ENCODE data around the gene TMPRSS2.
"Not testable (repeated sequence)": the region's sequence is repeated elsewhere in the genome, so short reads cannot be mapped to it uniquely, and the experiment has no call there.

The TMPRSS2 gene

DNA sequence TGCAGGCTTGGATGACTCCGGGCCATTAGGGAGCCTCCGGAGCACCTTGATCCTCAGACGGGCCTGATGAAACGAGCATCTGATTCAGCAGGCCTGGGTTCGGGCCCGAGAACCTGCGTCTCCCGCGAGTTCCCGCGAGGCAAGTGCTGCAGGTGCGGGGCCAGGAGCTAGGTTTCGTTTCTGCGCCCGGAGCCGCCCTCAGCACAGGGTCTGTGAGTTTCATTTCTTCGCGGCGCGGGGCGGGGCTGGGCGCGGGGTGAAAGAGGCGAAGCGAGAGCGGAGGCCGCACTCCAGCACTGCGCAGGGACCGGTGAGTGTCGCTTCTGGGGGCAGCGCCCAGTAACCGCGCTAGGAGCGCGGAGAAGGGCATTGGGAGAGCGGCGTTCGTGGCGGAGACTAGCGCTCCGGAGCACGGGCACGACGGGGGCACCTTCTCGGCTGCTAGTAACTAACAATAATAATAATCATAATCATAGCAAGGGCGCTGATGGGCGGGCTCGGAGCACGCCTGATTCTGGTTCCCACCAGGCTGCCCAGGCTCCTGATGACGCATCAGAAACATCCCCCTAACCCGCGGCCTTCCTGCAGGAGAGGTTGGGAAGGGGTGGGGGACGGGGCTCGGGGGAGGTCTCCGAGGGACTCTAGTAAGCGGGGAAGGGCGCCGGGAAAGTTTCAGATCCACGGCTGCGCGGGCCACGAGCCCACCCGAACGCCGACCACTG, 81.8 kb downstream of the TMPRSS2 start, which contains the start of gene MX1:
MX1 (plus strand) TSS at position 286 of the 722 bp plus-strand sequence. CDS start 5,832 bp downstream, outside the sequence.
- DNase-seq (ENCODE audit: low read depth), result peak; percentile 93

DNA sequence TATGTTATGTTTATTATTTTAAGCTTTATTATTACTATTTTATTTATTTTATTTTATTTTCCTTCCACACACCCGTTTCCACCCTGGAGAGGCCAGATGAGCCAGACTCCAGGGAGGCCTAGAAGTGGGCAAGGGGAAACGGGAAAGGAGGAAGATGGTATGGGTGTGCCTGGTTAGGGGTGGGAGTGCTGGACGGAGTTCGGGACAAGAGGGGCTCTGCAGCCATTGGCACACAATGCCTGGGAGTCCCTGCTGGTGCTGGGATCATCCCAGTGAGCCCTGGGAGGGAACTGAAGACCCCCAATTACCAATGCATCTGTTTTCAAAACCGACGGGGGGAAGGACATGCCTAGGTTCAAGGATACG, 82.4 kb downstream of the TMPRSS2 start:
- DNase-seq (ENCODE audit: low read depth), result no peak

DNA sequence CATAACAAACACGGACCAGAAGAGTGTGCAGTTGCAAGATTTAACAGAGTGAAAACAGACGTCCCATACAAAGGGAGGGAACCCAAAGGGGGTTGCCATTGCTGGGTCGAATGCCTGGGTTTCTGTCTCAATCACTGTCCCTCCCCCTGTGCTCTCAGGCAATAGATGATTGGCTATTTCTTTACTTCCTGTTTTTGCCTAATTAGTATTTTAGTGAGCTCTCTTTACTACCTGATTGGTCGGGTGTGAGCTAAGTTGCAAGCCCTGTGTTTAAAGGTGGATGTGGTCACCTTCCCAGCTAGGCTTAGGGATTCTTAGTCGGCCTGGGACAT, 84.7 kb downstream of the TMPRSS2 start:
- DNase-seq (ENCODE audit: low read depth), result not testable (repeated sequence)

DNA sequence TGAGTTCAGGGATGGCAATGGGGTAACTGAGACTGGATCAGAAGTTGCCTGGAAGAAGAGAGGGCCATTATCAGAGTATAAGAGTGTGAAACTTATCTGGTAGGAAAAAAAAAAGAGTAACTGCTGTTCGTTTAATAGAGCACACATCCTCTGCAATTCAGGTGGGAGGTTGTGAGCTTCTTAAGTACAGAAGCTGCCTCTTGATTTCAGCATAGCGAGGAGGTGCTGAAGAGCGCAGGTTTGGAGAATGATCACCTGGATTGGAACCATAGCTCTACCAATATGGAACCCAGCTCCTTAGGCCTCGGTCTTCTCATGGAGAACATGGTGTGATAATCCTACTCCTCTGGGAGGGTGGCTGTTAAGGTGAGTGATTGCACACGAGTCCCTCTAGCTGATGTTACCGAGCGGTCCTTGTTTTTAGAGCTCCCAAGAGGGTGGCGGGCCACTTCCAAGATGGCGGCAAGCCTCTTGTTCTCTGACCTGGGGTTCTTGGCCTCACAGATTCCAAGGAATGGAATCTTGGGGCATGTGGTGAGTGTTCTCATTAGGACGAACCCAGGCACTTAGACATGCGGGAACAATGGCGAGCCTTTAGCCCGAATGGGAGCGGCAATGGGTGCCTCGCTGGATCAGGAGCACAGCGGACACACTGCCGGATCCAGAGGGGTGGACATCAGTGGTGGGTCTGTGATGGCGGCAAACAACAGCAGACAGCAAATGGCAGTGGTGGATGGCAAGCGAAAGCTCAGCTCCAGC, 85.2 kb downstream of the TMPRSS2 start:
- DNase-seq (ENCODE audit: low read depth), result no peak

DNA sequence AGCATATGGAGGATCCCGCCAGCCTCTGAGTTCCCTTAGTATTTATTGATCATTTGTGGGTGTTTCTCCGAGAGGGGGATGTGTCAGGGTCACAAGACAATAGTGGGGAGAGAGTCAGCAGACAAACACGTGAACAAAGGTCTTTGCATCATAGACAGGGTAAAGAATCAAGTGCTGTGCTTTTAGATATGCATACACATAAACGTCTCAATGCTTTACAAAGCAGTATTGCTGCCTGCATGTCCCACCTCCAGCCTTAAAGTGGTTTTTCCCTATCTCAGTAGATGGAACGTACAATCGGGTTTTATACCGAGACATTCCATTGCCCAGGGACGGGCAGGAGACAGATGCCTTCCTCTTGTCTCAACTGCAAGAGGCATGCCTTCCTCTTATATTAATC, 87.0 kb downstream of the TMPRSS2 start:
- not testable (repeated sequence) for DNase-seq (ENCODE audit: low read depth)

DNA sequence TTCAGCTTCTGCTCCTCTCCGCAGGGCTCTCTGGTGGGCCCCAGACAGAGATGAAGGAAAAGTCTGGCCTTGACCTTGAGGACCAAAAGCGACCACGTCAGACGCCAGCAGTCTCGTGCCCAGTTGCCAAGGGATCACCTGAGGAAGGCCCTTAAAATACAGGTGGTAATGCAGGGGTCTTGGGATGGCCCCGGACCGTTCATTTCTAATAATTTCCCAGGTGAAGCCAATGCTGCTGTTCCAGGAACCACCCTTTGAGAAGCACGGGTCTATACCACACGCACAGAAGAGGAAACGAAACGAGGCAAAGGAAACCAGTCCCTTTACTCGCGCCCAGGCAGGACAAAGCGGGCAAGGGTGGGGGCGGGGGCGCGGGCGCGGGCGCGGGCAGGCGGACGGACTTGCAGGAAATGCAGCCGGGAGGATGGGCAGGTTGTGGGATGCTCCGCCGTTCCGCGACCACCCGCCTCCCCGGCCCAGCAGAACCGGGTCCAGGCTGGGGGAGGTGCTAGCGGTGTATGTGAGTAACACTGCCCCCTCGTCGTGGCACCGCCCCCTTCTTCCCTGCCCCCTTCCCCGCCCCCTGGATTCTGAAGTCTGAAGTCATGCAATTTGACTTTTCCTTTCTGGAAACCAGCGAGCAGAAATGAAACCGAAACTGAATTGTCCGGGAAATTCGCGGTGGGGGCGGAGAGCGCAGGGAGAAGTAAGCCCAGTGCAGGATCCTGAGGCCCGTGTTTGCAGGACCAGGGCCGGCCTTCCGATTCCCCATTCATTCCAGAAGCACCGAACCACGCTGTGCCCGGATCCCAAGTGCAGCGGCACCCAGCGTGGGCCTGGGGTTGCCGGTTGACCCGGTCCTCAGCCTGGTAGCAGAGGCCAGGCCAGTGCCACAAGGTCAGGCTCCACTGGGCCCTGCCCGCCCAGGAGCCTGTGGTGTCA, 87.8 kb downstream of the TMPRSS2 start:
- DNase-seq (ENCODE audit: low read depth), result peak; percentile 52

DNA sequence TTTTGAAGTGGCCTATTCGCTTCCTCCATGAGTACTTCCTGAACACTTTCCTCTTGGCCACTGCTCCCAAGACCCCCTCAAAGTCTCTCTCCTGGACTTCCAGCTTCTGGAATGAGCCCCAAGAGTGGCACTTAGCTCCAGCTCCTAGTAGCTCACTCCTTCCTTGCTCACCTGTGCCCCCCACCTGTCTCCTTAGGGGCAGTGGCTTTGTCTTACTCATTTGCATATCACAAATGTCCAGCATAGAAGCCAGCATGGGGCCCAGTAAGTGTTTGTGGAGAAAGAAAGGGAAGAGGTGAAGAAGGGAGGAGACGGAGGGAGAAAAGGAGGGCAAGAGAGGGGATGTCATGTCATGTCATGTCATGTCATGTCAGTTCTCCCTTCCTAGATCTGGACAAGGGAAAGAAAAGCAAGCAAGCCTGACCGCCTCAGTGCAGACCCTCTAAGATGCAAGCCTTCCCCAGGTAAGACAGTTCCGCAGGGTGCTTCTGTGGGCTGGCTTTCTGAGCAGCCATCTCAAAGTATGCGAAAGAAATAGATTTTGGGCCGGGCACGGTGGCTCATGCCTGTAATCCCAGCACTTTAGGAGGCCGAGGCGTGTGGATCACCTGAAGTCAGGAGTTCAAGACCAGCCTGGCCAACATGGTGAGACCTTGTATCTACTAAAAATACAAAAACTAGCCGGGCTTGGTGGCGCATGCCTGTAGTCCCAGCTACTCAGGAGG, 88.8 kb downstream of the TMPRSS2 start:
- DNase-seq (ENCODE audit: low read depth), result no peak

DNA sequence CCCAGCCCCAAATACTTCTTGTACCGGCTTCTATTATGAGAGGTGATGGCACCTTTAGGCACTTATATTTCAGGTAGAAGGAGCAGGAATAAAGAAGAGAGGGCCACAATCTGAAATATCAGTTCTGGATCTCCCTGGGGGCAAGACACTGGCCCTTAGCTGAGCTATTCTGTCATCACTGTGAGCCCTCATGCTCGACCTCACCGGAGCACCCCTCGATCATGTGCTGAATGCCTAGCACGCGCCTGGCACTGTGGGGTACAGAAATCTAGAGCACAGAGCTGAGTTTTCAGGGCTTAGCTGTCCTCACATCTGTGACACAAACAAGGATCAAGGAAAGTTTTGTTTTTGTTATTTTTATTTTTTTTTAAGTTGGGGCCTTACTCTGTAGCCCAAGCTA, 89.6 kb downstream of the TMPRSS2 start:
- DNase-seq (ENCODE audit: low read depth), result no peak

DNA sequence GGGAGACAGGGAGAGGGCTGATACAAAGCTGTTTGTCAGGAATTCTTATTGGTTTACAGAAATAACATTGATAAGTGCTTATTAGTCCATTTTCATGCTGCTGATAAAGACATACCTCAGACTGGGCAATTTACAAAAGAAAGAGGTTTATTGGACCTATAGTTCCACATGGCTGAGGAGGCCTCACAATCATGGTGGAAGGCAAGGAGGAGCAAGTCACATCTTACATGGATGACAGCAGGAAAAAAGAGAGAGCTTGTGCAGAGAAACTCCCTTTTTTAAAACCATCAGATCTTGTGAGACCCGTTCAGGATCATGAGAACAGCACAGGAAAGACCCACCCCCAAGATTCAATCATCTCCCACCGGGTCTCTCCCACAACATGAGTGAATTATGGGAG, 90.5 kb downstream of the TMPRSS2 start:
- DNase-seq (ENCODE audit: low read depth), result not testable (repeated sequence)
